GM12891 (cell line): ENCODE data around the gene FIGN.

Source experiments
- DNase-seq: peaks from one replicate; pipeline ENCODE4 v3.0.0; 2011; ENCODE audit warnings: low spot score; ENCODE audit not compliant: insufficient read length
- FAIRE-seq: peaks from 2 replicates; lab custom pipeline; 2011; peaks lifted over from hg19 to GRCh38; lab: Jason Lieb, UNC
- PAX5 ChIP-seq: IDR thresholded peaks from 2 replicates; pipeline ENCODE4 v1.6.1; 2011; ENCODE audit warnings: low read length, moderate library complexity, mild to moderate bottlenecking; ENCODE audit not compliant: insufficient read depth, severe bottlenecking
- POLR2A ChIP-seq: IDR thresholded peaks from 2 replicates; pipeline ENCODE4 v1.6.1; 2011; ENCODE audit warnings: low read depth, low read length, control low read depth
- POLR2AphosphoS5 ChIP-seq: IDR thresholded peaks from 2 replicates; pipeline ENCODE4 v1.6.1; 2011; ENCODE audit warnings: low read depth, low read length, control low read depth
- POU2F2 ChIP-seq: IDR thresholded peaks from 2 replicates; pipeline ENCODE4 v1.6.1; 2011; ENCODE audit warnings: low read depth, mild to moderate bottlenecking, control low read depth, low read length, moderate library complexity
- SPI1 ChIP-seq: IDR thresholded peaks from 2 replicates; pipeline ENCODE4 v1.6.1; 2011; ENCODE audit warnings: low read depth, low read length, control low read depth
- TAF1 ChIP-seq: IDR thresholded peaks from 2 replicates; pipeline ENCODE4 v1.6.1; 2011; ENCODE audit warnings: low read depth, low read length, control low read depth

Gene FIGN

GRCh38 chr2:163594497-163594896, 141.3 kb downstream of the FIGN start:
- FAIRE-seq = no peak
- no peak for DNase-seq
- no peak for TF ChIP-seq PAX5
- no peak for TF ChIP-seq SPI1
- TF ChIP-seq POU2F2 = no peak
- no peak for TF ChIP-seq TAF1
- TF ChIP-seq POLR2A = no peak
- no peak for TF ChIP-seq POLR2AphosphoS5

DNA sequence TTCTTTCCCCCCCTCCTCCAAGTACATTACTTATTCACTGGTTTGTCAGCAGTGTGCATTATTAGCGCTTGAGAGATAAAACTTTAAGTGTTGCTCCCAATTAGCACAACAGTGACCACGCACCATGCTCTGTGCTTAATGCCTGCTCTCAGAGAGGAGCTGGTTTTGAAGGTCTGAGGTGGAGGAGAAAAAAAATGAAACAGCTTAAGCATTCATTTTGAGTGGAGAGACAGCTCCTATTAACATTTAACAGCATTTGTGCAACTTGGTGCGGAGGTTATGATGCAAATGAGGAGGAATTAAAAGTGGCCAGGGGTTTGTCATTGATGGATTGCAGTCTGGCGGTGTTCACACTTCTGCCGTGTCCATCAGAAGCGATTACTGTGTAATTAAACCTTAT, 141.8 kb downstream of the FIGN start:
- TF ChIP-seq POLR2A (no peak), TAF1 (no peak), PAX5 (no peak), SPI1 (no peak), POLR2AphosphoS5 (no peak), POU2F2 (no peak)
- DNase-seq (no peak), FAIRE-seq (no peak)

DNA sequence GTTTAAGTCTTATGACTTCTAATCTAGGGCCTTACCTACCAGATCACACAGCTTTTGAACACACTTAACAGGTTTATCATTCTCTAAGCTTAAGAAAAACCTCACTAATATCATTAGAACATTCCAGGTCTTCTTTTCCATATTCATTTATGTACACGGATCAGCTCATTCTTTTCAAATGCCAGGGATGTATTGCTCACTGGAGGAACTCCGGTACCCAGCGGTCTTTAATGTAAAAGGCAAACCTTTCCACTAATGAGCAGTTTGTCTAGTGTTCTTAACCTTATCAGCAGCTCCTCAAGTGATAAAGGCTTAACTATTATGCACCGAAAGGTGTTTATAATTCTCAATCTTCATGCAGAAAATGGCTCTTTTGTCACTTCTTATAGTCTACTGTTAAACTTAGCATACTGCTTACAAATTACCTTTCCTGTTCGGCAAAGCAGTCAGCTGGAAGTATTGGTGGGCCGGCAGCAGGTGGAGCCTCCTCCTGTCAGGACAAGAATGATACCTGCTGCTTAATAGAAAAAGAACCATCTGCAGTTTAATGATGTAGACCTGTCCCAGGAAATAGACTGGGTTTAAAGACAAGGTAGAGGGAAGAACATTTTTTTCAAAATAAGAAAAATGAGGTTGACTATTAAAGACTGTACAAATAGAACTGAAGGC, 142.7 kb downstream of the FIGN start:
- no peak for TF ChIP-seq SPI1
- TF ChIP-seq TAF1 = no peak
- TF ChIP-seq POLR2A = no peak
- no peak for TF ChIP-seq PAX5
- no peak for TF ChIP-seq POU2F2
- TF ChIP-seq POLR2AphosphoS5 = no peak
- DNase-seq = no peak
- FAIRE-seq = no peak

DNA sequence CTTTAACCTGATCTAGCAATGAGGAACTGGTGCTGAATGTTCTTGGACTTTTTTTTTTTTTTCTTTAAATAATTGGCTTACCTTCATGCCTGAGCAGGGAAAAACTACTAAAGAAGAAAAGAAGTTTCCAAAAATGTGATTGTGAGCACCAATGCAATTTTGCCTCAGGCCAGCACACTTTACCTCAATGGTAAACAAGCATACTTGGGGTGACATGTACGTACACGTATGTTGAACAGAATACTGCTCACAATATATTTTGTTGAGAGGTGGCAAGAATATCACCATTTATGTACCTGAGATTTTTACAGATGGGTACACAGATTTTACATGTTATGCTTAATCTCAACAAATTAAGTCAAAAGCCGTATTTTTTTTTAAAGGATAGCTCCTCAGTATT, 144.3 kb downstream of the FIGN start:
- TF ChIP-seq TAF1 (no peak), POLR2A (no peak), SPI1 (no peak), POLR2AphosphoS5 (no peak), PAX5 (no peak), POU2F2 (no peak)
- FAIRE-seq (no peak), DNase-seq (no peak)

GRCh38 chr2:163580757-163581156, 155.1 kb downstream of the FIGN start:
- DNase-seq (no peak), FAIRE-seq (no peak)
- TF ChIP-seq POLR2A (no peak), TAF1 (no peak), SPI1 (no peak), POLR2AphosphoS5 (no peak), POU2F2 (no peak), PAX5 (no peak)

DNA sequence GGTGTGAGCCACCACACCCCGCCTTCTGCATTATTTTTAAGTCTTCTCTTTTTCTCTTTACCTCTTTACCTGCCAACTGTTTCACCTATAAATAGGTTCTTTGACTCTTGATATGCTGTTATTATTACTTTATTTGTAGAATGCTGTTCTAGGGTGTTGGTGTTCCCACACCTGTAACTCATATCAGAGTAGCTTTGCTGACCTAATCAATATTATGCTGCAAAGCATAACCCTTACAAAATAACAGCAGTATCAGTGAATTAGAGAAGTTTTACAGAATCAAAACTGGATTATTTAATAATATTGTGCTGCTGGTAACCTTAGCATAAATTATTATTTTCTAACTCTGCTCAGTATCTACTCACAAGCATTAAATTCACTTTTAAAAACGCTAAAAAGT, 161.5 kb downstream of the FIGN start:
- TF ChIP-seq POU2F2 (no peak), SPI1 (no peak), POLR2AphosphoS5 (no peak), TAF1 (no peak), PAX5 (no peak), POLR2A (no peak)
- DNase-seq = no peak
- FAIRE-seq = no peak

- no peak for FAIRE-seq
- no peak for TF ChIP-seq SPI1
- TF ChIP-seq PAX5 = no peak
- TF ChIP-seq POLR2AphosphoS5 = no peak
- TF ChIP-seq POLR2A = no peak
- no peak for TF ChIP-seq TAF1
- TF ChIP-seq POU2F2 = no peak
- no peak for DNase-seq
Measured at GRCh38 chr2:163573652-163574051, 162.2 kb downstream of the FIGN start.

DNA sequence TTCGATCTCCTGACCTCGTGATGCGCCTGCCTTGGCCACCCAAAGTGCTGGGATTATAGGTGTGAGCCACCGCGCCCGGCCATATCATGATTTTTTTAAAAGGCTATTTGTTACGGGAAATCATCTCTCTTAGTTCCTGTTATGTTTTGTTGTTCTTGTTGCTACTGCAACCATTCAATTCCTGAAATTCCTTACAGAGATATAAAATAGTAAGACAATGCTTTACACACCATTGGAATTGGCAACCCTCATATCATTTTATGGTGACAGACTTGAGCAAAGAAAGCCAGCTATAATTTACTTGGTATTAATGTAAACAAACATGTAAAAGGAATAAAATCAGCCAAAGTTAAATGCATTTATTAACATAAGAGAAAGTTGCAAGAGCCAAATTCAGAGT, 163.0 kb downstream of the FIGN start:
- TF ChIP-seq TAF1 (no peak), POU2F2 (no peak)
- DNase-seq (no peak), FAIRE-seq (no peak)

DNA sequence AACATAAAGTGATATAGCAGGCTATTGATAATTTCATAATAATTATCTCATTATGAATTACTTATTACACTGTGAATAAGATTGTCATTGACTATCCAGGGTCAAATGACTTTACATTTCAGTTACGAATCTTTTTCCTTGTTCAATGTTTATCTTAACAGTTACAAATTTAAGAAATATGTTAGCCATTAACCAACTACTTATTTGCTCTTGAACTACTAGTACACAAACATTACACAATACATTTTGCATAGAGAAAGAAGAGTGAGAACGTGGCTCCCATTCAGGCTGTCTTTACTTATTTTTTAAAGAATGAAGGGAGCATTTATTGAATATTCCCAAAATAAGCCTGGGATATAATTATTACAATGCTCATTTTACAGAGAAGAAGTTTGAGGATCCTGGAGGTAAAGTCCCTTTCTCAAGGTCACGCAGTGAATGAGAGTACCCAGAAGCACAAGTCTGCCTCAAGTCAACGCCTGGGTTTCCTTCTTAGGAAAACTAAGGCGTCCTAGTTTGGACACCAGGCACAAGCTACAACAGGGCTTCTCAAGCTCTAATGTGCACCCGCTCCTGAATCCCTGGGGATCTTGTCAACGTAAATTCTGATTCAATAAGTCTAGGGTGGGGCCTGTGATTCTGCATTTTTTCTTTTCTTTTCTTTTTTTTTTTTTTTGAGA, 164.2 kb downstream of the FIGN start:
- FAIRE-seq (no peak), DNase-seq (no peak)
- TF ChIP-seq POU2F2 (no peak), POLR2AphosphoS5 (no peak), PAX5 (no peak), TAF1 (no peak), SPI1 (no peak)

DNA sequence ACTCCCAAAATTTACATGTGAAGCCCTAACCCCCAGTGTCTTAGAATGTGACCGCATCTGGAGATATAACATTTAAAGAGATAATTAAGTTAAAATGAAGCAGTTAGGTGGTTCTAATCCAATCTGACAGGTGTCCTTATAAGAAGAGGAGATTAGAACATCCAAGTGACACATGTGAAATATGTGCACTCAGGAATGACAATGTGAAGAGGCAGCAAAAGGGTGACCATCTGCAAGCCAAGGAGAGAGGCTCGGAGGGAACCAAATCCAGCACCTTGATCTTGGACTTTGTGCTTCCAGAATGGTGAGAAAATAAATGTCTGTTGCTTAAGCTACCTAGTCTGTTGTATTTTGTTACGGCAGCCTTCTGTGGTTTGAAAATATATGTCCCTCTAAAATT, 165.4 kb downstream of the FIGN start:
- no peak for TF ChIP-seq PAX5
- no peak for TF ChIP-seq TAF1
- no peak for TF ChIP-seq POU2F2
- TF ChIP-seq SPI1 = no peak
- no peak for TF ChIP-seq POLR2AphosphoS5
- no peak for TF ChIP-seq POLR2A
- FAIRE-seq (no peak), DNase-seq (no peak)
